SW 1271 (cell line): ENCODE measurements around the gene PLXDC2.

ENCODE experiments used
- DNase-seq, 2 experiments: peaks; one replicate each; lab custom pipeline; 2025; lab: John Stamatoyannopoulos, UW

The PLXDC2 gene

DNA sequence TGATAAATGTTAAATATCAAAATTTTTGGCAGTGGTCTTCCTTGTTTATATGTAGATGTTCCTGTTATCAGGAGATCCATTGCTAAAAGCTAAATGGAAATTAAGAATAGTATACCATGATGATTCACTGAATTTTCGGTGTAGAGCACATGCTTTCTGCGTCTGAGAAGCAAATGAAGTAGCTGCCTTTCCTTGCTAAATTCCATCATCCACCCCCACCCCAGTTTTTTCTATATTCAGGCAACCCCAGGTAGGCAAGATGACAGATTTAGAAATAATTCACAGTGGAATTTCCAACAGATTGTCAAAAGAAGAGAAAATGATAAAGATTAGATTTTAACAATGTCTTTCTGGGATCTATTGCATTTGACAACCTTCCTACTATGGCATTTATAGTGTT lies 231.9 kb downstream of the PLXDC2 start:
- no peak for DNase-seq

DNA sequence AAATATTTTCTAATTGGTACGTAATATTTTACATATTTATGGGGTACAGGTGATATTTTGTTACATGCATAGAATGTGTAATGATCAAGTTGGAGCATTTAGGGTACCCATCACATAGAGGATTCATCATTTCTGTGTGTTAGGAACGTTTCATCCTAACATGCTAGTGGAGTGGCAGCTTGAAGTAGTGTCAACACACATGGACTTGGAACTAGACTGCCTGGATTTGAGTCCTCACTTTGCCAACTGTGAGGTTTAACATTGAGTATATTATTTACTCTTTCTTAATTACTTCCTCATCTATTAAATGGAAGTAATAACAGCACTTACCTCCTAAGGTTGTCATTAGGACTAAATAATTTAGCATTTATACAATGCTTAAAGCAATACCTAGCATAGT lies 241.9 kb downstream of the PLXDC2 start:
- DNase-seq = no peak

DNA sequence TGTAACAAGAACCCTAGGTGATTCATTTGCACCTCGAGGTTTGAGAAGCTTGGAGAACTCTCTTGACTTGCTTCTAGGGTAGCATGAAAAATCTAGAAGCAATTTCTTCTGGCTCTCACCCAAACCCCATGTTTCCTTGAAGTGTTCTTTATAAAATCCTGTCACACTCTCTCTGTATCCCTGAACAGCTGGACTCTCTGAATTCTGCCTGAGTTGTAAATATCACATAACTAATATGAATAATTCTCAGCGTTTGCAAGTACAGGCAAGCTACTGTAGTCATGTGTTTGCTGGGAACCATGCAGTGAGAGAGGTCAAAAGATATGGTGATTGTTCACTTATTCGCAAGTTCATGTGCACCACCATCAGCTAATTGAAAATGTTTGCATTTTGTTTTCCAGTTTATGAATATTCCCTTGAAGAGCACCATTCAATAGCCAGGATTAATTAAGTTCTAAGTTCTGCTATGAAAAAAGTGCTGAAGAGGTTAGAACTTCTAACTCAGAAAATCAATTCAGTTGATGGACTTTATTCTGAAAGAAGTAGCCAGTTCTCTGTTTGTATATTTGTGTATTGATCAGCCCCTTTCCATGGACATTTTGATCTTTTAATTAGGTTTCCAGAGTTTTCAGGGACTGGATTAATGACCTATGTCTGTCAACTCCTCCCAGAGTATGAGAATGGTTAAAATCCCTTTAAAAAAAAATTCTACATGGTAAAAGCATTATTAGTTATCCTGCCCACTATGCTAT lies 243.0 kb downstream of the PLXDC2 start:
- DNase-seq = no peak

DNA sequence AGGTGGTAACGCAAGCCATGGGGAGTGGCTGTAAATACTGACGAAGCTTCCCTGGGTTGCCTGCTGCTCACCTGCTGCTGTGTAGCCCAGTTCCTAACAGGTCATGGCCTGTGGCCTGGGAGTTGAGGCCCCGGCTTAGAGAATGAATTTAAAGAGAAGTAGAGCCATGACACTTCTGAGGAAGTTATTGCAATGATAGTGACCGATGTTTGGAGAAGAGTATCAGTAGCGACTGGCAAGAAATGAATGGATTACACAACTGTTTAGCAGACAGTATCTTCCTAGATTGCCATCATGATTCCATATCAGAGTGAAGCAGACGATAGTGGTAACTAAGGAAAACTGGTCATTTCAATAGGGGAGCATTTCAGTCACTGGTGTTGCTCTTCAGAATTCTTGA lies 249.6 kb downstream of the PLXDC2 start:
- DNase-seq = no peak

DNA sequence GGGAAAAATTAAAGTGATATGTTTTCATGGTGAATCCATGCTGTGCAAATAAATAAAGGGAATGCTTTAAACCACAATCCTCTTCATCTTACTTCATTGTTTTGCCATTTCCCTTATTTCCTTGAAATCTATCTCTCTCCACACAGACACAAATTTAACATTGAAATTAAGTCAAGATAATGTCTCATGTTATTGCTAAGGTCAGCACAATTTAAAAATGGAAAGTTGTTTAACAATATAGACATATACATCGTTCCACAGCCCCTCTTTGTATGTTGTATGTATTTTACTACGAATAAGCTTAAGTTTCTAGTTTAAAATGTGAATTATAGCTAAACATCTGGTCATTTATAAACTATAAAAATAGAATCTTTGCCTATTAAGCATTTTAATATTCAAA lies 256.9 kb downstream of the PLXDC2 start:
- DNase-seq = no peak

DNA sequence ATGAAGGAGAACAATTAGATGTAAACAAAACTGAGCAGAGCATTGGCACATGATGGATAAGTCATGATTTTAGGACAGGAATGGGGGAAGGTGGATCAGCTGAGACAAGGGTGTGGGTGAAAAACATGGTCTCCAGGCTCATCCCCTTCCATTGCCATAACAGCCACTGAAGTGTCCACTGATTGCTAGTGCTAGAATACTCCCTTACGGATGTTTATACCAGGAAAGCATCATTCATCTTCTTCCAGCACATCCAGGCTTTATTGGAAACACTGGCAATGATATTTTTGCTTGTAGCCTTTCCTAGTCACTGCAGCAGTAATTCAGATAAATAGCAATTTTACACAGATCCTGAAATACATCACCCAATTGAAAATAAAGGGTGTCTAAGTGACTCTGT lies 259.5 kb downstream of the PLXDC2 start:
- DNase-seq = no peak

DNA sequence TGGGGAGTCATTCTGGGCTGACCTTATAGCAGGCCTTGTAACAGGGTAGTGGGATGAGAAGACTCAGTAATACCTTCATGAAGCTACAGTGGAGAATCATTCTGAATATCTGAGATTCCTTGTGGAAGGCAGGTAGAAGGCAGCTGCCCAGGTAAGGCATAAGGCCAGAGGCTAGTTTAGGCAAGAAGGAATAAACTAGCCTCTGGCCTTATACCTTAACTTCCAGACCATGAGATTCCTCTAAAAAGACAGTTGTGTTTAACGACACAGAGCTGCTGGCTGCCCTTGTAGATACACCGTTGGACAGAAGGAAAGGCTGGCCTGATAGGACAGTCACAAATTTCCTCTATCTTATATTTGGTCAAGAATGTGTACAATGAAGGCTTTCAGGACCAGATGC lies 268.2 kb downstream of the PLXDC2 start:
- DNase-seq = no peak

DNA sequence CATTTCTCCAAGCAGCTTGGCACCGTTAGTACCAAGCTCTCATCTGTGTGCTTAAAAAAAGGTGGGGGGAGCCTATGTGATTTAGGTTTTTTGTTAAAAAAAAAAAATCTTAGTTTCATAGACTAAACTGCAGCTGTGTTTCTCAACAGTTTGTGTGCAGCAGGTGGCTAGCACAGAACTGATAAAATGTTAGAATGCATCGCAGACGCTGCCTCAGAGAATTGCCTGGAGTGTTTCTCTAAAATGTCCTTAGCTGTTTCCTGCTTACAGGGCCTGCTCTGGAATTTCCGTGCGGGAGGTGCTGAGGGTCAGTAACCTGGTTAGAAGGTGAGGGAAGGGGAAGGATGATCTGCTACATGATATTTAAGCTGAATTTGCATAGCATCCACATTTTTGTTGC lies 268.9 kb downstream of the PLXDC2 start:
- no peak for DNase-seq

DNA sequence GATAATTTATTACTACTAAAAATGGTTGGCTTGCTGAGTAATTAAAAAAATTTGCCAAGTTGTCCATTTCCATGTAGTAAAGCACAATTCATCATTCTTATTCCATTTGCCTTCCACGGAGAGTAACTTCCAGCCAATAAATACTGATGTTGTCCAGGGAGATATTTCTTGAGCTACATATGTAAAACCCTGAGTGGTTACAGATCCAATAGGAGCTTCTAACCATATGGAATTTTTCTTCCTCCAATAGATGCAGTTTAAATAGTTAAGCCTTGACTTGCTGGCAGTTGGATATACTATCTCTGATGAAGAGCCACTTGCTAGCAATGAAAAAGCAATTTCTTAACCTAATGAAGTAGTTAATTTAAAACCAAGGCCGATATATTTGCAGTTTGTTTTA lies 271.1 kb downstream of the PLXDC2 start:
- DNase-seq = no peak

DNA sequence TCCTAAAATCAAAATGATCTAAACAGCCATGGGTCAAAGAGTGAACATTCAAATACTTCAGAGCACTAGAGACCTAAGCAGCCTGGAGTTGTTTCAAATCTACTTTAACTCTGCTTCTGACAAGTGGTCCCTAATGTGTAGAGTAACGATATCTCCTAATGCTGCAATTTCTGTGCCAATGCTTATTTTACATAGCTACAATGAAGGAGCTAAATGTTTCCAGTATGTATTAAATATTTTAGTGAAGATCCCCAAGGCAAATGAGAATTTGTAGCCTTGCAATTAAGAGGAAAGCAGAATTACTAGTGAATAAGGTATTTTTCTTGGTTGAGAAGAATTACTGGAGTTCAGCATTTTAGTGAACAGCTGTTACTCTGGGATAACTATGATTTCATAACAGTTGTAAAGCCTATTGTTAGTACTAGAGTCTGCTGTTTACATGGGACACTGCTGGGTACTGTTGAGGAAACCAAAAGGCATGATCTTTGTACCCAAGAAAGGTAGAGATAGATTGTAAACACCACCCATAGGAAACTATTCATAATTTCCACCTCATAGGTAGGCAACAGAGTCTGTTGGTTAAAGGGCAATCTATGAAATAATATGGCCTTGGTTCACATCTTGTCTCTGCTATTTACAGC lies 271.9 kb downstream of the PLXDC2 start:
- DNase-seq = no peak

DNA sequence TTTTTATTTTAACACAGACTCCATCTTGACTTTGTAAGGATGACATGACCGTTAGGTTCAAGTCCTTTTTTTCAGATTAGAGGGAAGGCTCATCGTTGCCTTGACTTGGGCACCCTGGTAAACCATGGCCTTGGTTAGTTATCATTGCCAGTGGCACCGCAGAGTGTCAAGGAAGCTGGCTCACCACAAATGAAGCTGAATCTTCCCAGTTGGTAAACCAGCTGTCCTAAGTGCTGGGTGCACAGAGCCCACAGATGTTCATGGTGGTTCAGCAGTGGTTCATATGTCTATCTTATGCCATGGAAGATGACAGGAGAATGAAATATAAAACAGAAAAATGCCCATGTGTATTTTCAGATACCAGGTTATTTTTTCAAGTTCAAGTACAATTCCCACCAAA lies 273.6 kb downstream of the PLXDC2 start:
- DNase-seq = no peak

DNA sequence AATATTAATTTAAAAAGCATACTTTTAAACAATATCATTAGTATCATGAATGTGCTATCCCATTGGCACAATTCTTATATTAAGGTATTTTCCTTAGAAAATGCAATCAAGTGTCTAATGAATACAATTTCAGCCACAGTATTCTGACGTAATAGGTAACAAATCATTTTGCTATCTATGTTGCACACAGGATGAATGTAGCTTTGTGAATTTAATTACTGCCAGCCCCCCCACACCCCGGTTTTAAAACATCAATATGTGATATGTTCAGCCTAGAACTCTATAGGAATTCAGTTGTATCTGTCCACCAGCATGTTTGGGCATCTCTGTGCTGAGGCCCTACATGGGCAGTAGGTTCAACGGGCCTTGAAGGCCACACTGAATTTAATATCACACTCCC lies 274.6 kb downstream of the PLXDC2 start:
- DNase-seq = no peak

DNA sequence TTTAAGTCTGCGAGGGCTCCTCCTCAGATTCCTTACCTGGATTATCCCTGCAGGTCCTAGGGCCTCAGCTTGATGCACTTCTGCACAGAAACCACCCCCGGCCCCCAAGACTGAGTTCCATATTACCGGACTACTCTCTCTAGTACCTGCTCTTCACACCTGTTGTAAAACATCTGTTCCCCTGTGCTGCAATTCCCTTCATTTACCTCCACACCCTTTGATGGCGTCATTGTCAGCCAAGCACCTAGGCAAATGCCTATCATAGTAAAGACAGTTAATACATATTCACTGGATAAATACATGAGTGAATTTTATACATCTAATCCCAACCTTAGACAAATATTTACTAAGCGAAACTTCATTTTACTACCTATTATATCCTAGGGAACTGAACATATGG lies 275.5 kb downstream of the PLXDC2 start:
- no peak for DNase-seq

DNA sequence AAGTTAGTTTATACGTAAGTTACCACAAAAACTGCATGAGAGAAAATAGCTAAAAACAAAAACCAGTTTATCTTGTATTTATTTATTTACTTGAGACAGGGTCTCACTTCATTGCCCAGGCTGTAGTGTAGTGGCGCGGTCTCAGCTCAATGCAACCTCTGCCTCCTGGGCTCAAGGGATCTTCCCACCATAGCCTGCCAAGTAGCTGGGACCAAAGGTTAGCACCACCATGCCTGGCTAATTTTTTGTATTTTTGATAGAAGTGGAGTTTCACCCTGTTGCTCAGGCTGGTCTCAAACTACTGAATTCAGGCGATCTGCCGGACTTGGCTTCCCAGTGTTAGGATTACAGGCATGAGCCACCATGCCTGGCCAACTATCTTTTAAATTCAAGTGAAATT lies 277.4 kb downstream of the PLXDC2 start:
- DNase-seq = no peak

DNA sequence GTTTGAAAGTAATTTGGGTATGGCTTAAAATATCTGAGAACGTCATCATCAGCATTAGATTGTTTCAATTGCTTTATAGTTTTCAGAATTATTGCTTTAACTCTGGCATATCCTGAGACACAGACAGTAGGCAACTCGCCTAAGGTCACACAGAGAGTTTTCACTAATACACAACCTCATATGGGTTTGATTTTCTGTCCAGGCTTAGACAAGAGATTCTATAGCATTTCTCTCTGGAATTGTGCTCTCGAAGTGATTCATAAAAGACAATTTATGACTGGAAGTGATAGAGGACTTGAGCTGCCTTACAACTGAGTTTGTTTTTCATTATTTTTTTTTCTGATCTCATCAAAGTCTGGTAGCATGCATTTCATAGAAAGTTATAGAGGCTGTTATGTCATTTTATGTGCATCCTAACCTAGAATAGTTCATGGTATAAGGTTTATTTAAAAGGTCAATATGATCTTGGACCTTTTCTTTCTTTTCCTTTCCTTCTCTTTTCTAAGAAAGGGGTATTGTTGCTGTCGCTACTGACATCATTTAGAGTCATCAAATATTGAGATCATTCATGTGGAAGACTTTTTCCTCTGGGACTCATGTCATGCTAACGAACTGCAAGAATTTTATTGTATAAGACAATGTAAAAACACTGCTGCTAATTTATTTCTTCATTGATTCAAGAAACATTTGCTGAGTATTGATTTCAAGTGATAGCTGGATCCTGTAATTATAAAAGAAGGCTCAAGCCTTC lies 278.2 kb downstream of the PLXDC2 start:
- DNase-seq = no peak

DNA sequence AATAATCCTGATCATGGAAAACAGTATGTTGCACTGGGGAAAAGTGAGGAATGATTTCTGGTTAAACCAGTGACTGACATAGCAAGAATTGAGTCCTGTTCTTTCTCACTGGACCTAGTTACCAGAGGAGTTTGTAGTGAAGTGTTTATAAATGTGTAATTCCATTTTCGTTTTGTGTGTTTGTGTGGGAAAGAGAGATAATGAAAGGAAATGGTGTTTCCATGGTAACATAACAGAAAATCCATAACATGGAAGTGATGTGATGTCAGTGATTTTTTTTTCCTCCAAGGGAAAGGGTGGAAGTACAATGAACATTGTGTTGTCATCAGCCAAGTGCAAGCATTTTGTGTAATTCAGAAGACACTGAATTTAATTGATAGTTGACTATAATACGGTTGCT lies 283.9 kb downstream of the PLXDC2 start:
- no peak for DNase-seq

DNA sequence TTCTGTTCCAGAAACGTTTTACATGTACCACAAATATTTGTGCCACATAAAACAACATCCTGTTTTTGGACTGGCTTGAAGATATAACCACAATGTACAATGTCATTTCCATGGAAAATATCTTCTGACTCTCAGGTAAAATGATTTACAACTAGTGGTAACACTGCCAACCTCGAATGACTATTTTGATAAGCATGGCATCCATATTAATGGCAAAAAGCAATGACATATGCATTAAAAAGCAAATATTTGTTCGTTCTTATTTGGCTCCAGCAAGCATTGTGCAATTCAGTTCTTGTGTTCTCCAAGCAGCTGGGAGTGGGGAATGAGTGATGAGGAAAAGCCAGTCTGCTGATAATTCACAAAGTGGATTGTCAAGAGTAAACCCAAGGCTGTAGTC lies 289.0 kb downstream of the PLXDC2 start:
- DNase-seq = no peak

DNA sequence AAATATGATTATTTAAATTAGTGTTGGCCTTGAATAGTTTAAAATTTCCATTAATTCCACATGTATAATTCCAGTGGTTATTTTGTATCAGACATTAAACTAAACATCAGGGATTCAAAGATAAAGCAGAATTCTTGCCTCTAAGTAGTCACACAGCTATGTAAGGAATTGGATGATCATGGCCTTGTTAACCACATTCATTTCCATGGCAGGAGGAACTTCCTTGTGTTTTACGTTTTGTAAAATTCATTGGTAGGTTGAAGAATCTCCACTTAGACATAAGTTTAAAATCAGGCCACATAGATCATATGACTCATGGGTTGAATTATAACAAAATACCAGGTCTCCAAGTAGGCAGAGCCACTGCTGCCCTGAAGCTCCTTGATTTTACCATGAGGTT lies 289.7 kb downstream of the PLXDC2 start:
- DNase-seq = no peak

DNA sequence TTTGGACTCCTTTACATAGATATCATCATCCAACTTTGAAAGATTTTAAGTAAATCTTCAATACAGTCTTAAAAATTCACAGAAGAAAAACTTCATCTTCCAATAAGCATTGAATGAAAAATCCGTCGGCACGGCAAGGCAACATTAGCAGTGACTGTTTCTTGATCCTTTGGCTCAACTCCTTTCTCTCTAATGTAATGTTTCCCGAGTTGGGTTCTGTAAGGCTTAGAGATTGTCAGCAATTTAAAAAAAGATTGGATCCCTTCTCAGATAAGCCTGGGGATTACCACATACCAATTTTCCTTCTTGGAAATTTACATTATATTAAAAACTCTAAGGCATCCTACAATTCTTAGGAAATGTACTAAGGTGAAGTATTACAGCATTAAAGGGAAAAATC lies 291.8 kb downstream of the PLXDC2 start:
- DNase-seq = no peak

DNA sequence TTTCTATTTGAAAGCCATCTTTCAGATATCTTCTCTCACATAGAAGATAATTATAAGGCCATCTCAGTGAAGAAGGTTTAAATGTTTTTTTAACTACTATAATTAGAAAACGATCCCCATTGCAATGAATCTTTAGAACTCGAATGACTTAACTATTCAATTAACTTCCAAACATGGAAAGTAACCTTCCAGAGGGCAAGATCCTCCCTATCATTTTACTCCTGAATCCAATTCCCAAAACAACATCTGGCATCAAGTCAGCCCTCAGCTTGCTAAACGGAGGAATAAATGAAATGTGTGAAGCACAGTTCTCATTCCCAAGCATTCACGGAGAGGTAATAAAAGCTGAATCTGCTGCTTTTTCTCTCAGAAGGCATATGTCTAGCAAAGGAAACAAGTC lies 293.4 kb downstream of the PLXDC2 start:
- no peak for DNase-seq

DNA sequence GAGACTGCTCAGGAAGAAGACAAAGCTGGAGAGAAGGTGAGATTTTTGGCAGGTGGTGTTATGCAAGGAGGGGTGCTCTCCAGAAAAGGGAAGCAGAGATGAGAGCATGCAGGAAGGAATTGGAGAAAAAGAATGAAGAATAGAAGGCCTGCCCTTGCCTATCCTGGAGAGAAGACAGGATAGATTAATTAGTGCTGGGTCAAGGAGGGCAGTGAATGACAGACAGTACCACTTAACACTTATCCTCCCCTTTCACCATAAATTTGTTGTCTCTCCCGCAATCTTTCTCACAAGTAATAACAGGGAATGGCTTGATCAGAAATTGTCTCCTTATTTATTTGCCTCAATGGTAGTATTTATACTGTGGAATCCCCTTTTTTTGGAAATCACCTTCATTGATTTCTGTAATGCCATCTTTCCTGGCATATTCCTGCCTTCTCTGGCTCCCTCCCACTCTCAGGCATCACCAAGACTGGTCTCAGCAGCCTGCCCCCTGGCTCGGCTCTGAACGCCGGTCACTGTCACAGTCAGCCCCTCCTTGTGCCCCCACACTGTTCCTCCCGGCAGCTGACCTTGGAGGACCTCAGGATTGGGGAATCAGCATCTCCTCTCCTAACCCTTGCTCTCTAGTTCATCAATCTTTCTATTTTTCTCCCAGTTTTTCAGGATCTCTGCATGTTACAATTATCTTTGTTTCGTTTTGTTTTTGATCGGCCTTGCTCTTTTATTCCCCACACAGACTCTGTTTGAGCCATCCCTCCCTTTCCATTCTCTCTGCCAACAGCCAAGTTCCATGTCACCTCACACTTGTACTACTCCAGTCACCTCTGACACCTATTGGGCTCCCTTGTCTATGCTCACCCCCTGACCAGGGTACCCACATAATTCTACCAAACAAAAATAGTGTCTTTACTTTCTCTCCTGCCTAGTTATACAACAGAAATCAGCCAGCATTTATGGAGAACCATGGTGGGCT lies 294.2 kb downstream of the PLXDC2 start:
- DNase-seq = no peak

DNA sequence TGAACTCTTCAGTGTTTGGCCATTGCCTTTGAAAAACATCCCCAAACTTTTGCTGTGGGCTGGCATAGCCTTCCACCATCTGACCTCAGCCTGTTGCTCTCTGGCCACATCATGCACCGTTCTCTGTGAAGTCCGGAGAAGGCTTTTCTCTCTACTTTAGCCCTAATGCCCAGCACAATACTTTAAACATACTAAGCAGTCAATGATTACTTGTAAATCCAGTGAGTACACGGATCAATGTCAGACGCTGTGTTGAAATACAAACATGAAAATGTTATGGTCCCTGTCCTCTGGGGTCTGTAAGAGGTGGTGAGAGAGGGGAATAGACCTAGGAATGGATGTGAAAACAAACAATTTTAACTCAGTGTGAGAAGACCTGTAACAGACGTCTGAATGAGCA lies 297.9 kb downstream of the PLXDC2 start:
- no peak for DNase-seq
